Glutamatergic neuron (in vitro differentiated cells): ENCODE results near the gene ZNF750. TPM values are rescaled to one million over a fixed set of nuclear protein-coding genes. Genes with fewer than 3 reads are reported as not detected.

Experiments used
- total RNA-seq: library from RNA; stranded (reverse); fragmentation: NEBNext Ultra II Directional; extraction: Animal tissue kit (Norgen Biotek cat#: 25700); gene quantifications from one replicate; pipeline ENCODE4 v1.2.1, GENCODE V29; 2021; ENCODE audit not compliant: unreplicated experiment

ZNF750 gene
- total RNA-seq, 1 donor from 2014 or later = 1.4 TPM

Other genes with a start within 250 kb of the ZNF750 start
- 60.4 TPM for gene WDR45B, start 191.6 kb downstream of the ZNF750 start, total RNA-seq
- gene RAB40B, start 141.3 kb downstream of the ZNF750 start, total RNA-seq = 14.6 TPM
- gene FN3KRP, start 123.3 kb downstream of the ZNF750 start, total RNA-seq = 28.1 TPM
- 33.7 TPM for gene FN3K, start 104.4 kb downstream of the ZNF750 start, total RNA-seq
- 118 TPM for gene TBCD, start 88.0 kb downstream of the ZNF750 start, total RNA-seq
- gene METRNL, start 239.6 kb upstream of the ZNF750 start, total RNA-seq = 47.1 TPM